ENCODE results near the gene FIGLA. TPM values are rescaled to one million over a fixed set of nuclear protein-coding genes. Genes with fewer than 3 reads are reported as not detected.

The FIGLA gene
- total and polyA plus RNA-seq, 10 donors, result 0.14 to 0.39 TPM; not detected in 8

DNA sequence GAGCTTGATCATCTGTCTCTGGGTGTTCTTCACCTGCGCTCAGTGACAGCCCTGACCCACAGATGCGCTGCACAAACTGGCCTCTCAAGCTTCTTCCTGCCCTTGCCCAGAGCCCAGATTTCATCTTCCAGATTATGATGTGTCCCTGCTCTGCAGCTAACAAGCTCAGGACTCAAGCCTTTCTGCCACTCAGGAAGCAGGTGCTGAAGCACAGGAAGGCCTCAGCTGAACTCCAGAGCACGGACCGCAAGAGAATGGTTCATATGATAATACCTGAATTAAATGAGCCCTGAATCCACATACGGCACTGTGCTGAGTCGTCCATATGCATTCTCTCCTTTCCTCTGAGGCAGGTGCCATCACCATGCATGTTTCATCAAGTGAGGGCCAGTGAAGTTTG is 41.4 kb upstream of the FIGLA start:
- Histone ChIP-seq H3K27ac (no peak overlapping the region), H3K9me3 (no peaks in the 10 kb centered on the region), H3K36me3 (no peaks in the 10 kb centered on the region), H3K4me1 (peaks cover 0 to 27% (median 7%) of the 10 kb centered on the region in 6 donors), H3K27me3 (replicated peaks in 1 of 7) (peaks cover 0 to 12% (median 0%) of the 10 kb centered on the region in 7 donors), H3K4me3 (no peak overlapping the region)
- WGBS, 5 donors, result 21 to 46% (median 30%) methylated on average over 6 of the region's 6 CpGs
- intact Hi-C loops (cut with DNase I; ENCODE audit: low total_unique reads), result no loop called here
- DNase-seq, result no peak
- TF ChIP-seq, protein P1, sequence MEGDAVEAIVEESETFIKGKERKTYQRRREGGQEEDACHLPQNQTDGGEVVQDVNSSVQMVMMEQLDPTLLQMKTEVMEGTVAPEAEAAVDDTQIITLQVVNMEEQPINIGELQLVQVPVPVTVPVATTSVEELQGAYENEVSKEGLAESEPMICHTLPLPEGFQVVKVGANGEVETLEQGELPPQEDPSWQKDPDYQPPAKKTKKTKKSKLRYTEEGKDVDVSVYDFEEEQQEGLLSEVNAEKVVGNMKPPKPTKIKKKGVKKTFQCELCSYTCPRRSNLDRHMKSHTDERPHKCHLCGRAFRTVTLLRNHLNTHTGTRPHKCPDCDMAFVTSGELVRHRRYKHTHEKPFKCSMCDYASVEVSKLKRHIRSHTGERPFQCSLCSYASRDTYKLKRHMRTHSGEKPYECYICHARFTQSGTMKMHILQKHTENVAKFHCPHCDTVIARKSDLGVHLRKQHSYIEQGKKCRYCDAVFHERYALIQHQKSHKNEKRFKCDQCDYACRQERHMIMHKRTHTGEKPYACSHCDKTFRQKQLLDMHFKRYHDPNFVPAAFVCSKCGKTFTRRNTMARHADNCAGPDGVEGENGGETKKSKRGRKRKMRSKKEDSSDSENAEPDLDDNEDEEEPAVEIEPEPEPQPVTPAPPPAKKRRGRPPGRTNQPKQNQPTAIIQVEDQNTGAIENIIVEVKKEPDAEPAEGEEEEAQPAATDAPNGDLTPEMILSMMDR (IDR thresholded peaks at IDR 0.05 in 8 of 11, conservative IDR thresholded peaks at IDR 0.05 in 3 of 11), result no peak
- TF ChIP-seq POLR2AphosphoS5 (IDR thresholded peaks at IDR 0.05) (no peak), POLR2A (IDR thresholded peaks at IDR 0.05) (no peak)

- DNase-seq, result no peak
- Histone ChIP-seq H3K36me3 (no peaks in the 10 kb centered on the region), H3K9me3 (no peaks in the 10 kb centered on the region), H3K27me3 (replicated peaks in 1 of 7) (peaks cover 0 to 8% (median 0%) of the 10 kb centered on the region in 7 donors), H3K27ac (no peak overlapping the region), H3K4me1 (peaks cover 0 to 33% (median 10%) of the 10 kb centered on the region in 6 donors), H3K4me3 (no peak overlapping the region)
- TF ChIP-seq POLR2AphosphoS5 (IDR thresholded peaks at IDR 0.05) (no peak), POLR2A (IDR thresholded peaks at IDR 0.05) (no peak)
- TF ChIP-seq, protein P1 (IDR thresholded peaks at IDR 0.05 in 8 of 11, conservative IDR thresholded peaks at IDR 0.05 in 3 of 11), result no peak
- intact Hi-C loops (cut with DNase I; ENCODE audit: low total_unique reads), result no loop called here
- WGBS, 5 donors, result 57 to 84% (median 77%) methylated on average over 5 of the region's 5 CpGs
Observed at GRCh38 chr2:70830366-70830765, 39.9 kb upstream of the FIGLA start.

DNA sequence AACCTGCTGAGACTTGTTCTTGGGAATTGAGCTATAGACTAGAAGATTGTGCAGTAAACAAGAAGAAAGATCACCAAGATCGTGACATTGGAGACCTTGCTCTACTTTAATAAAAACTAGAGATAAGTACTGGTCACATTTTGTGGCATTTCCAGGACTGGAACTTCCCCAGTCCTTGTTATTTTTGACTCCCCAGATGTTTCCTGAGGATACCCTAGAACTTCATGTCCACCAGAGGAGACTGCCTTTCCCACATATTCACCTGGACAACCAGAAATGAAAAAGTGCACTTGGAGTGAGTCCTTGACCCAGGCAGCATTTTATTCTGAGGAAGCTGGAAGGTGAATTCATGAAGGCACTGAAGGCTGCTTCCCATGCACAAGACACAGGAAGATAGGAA is 39.5 kb upstream of the FIGLA start:
- no peak for DNase-seq
- intact Hi-C loops (cut with DNase I; ENCODE audit: low total_unique reads), result no loop called here
- Histone ChIP-seq H3K4me3 (no peak overlapping the region), H3K9me3 (no peaks in the 10 kb centered on the region), H3K4me1 (peaks cover 0 to 33% (median 10%) of the 10 kb centered on the region in 6 donors), H3K27ac (no peak overlapping the region), H3K27me3 (replicated peaks in 1 of 7) (peaks cover 0 to 5% (median 0%) of the 10 kb centered on the region in 7 donors), H3K36me3 (no peaks in the 10 kb centered on the region)
- no peak for TF ChIP-seq POLR2A (IDR thresholded peaks at IDR 0.05)
- TF ChIP-seq, protein P1 (IDR thresholded peaks at IDR 0.05 in 8 of 11, conservative IDR thresholded peaks at IDR 0.05 in 3 of 11), result no peak
- no peak for TF ChIP-seq POLR2AphosphoS5 (IDR thresholded peaks at IDR 0.05)
- WGBS, 5 donors, result 67 to 82% (median 71%) methylated on average over 1 of the region's 1 CpG

- Histone ChIP-seq H3K36me3 (no peaks in the 10 kb centered on the region), H3K9me3 (no peaks in the 10 kb centered on the region), H3K4me1 (peaks cover 0 to 33% (median 10%) of the 10 kb centered on the region in 6 donors), H3K27me3 (replicated peaks in 1 of 7) (peaks cover 0 to 5% (median 0%) of the 10 kb centered on the region in 7 donors), H3K4me3 (no peak overlapping the region), H3K27ac (no peak overlapping the region)
- 49 to 64% (median 53%) methylated on average over 6 of the region's 6 CpGs for WGBS, 5 donors
- intact Hi-C loops (cut with DNase I; ENCODE audit: low total_unique reads), result no loop called here
- no peak for DNase-seq
- no peak for TF ChIP-seq POLR2A (IDR thresholded peaks at IDR 0.05)
- TF ChIP-seq, protein P1 (IDR thresholded peaks at IDR 0.05 in 8 of 11, conservative IDR thresholded peaks at IDR 0.05 in 3 of 11), result no peak
- TF ChIP-seq POLR2AphosphoS5 (IDR thresholded peaks at IDR 0.05), result no peak
Observed at GRCh38 chr2:70828914-70829824, 38.7 kb upstream of the FIGLA start.
